ENCODE data around the gene XPR1.

The XPR1 gene

DNA sequence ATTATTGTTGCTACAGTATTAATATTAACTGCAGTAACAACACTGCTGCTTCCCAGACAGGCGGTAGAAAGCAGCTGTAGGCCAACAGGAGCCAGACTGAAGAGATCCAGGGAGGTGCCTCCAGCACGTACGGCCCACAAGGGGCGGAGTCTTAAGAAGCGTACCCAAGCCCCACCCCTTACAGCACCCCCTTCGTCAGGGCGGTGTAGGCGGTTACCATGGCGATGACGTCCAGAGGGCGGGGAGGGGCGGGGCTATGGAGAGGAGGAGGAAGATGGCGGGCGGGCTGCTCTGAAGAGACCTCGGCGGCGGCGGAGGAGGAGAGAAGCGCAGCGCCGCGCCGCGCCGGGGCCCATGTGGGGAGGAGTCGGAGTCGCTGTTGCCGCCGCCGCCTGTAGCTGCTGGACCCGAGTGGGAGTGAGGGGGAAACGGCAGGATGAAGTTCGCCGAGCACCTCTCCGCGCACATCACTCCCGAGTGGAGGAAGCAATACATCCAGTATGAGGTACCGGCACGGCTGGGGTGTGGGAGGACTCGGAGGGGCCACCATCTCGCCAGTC is at the start of gene XPR1:
Gene XPR1 (plus strand): TSS at position 257 of the 560 bp plus-strand sequence. CDS start 180 bp downstream, at position 437.
- DNase-seq = peak; percentile 98

GRCh38 chr1:180584869-180585268 is 47.0 kb upstream of the XPR1 start:
- DNase-seq = no peak

DNA sequence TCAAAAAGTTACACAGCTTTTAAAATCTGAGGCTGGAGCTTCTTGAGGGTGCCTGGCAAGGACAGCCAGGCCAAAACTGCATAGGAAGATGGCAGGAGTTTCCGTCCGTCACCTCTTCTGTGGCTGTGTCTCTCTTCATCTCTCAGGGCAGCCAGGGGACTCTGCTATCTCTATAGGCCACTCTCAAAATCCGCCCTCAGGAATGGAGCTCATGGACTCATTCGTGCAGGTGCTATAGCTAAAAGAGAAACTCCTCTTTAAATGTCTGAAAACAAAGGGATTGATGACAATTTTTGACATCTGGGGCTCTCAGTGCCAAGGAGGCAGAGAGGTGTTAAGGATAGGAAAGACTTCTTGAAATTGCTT is 45.8 kb upstream of the XPR1 start:
- no peak for DNase-seq

DNA sequence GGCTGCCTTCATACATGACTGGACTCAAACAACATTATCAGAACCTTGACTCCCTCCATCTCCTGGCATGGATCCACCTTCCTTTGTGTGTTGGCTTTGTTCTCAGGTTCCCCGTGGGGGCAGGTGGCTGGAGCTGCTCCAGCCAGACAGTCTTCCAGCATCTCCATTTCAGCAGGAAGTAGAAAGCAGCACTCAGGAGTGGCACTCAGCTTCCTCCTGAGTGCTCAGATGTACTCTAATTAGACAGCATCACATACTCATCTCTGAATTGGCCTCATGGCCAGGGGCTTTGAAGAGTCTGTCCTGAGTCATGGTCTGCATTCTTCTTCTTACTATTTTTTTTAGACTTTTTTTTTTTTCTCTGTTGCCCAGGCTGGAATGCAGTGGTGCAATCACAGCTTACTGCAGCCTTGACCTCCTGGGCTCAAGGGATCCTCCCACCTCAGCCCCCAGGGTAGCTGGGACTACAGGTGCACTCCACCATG is 45.1 kb upstream of the XPR1 start:
- no peak for DNase-seq

DNA sequence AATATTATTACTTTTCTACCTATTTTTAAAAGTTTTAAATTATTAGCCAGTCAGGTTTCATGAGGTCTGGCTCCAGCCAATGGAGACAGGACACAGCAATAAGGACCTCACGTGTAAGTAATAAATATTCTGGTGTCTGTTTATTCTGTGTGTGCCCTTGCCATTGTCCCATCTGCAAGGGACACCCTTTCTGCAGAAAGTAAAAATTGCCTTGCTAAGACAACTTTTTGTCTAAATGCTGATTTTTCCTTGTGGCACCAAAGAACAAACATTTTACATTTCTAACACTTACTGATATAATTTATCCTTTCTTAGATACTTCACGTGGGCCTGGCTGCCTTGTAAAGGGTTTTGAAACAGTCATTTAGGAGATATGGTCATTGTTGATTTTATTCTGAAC is 43.7 kb upstream of the XPR1 start:
- no peak for DNase-seq

DNA sequence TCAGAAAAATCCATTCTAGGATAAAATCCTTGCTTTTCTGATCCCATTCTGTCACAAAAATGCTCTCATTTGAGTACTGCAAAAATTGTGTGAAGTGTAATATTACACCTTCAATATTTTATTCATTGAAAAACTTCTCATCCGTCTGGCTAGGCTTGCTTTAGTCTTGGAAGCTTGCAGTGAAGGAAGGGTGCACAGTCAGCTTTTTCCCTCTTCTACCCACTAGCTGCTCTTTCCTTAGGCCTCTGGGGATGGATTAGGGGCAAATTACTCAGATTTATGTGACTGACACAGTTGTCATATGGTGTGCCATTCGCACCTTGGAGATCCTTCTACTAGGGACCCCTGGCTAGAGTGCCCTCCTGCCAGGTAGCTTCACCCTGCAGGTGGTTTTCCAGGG is 40.9 kb upstream of the XPR1 start:
- DNase-seq = no peak

DNA sequence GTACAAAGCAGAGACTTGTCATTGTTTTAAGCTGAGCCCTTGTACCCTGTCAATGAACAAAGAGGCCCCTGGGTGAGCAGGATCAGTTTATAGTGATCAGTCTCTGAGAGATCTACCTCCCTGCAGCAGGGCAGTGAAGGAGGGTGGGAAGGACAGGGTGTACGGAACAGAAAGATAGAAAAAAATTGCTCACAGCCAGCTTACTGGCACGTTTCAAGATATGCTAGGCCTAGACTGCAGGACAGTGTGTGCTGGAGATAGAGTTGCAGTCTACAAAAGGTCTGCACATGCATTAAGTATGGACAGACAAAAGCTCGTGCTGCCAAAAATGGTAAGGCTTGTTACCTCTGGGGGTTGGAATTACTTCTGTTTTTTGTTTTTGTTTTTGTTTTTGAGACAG is 38.4 kb upstream of the XPR1 start:
- DNase-seq = no peak

DNA sequence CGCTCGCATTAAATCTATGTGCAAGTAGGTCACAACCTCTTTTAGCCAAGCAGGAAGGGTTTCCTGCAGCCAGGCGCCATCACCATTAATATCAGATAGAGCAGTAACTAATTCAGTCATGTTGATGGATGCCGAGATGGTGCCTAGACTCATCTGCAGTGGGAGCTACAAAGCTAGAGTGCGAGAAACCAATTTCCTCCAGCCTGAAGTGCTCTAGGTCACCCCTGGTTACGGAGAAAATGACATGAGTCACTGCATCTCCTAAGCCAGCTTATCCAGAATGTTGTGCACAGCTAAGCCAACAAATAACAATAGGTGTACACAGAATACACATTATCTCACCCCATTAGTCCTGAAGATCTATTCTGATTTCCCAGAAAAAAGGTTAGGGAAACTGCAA is 37.1 kb upstream of the XPR1 start:
- no peak for DNase-seq

GRCh38 chr1:180595966-180596365 is 35.9 kb upstream of the XPR1 start:
- no peak for DNase-seq

DNA sequence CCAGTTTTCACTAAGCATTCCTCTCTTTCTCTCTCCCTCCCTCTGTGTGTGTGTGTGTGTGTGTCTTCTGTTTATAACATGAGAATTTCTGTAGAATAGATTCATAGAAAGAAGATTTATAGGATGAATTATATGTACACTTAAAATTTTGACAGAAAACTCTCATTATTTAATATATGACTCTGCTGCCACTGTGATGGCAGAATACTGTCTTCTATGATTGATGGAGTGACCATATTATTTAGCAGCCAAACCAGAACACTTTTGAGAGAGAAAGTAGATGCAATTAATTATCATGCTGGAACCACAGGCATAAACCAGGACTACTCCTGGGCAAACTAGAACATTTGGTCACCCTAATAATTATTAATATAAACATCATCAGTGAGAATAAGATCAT is 34.3 kb upstream of the XPR1 start:
- DNase-seq = no peak

DNA sequence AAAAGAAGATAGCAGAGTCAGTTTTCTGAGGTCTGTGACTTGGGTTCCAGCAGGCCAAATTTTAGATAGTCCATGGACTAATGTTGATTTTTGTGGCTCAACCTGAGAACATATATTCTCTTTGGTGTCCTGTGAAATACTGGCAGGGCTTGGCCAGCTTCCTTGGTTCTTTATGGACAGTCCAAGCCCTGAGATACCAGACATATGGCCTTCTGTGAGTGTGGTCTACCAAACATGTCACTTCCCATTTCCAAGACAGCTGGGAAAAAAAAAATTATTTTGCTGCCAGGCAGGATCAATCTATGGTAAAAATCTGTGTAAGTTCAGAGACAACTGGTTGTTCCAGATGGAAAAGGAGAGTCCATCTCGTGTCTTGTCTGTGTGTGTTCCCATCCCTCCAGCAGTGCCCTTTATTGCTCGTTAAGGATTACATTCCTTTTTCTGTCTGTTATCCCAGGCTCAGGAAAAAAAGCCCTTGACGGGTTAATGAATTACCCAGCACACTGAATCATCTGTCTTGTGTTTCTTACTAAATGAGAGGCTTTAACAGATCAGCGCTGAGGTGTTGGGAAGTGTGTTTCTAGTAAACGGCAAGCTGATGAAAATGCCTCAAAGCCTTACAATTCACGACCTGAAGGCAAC is 33.4 kb upstream of the XPR1 start:
- no peak for DNase-seq

GRCh38 chr1:180600343-180600742 is 31.5 kb upstream of the XPR1 start:
- DNase-seq = no peak

DNA sequence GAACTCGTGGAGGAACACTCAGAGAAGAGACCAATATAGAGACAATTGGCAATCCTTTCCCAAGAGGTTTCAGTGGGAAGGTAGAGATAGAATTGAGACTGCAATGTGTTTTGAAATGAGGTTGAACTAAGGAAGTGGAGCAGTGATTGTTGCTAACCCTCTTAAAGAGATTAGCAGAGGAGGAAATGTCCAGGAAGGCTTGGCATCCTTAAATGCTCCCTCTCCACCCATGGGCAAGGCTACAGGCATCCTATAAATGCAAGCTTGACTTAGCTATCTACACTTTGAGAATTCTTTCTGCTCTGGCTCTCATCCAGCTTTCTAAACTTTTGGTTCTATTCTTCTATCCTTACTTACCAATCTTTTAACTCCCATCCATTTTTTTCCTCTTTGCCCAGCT is 30.3 kb upstream of the XPR1 start:
- no peak for DNase-seq

GRCh38 chr1:180603223-180603849 is 28.5 kb upstream of the XPR1 start:
- no peak for DNase-seq

DNA sequence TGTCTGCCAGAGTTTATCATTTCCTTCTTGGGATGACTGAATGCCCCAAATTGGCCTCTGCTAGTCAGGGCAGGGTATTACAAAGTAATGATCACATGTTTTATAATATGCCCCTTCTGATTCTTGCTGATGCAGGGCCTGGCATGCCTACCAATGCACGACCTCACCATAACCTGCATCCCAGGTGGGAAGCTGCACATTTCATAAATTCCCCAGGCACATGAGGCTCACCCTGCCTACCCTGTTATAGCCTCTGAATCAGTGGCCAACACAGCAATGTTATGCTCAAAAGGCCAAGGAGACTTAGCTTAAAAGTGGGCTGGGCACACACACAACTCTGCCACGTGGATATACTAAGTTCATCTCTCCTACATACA is 28.0 kb upstream of the XPR1 start:
- DNase-seq = no peak

- no peak for DNase-seq
Measured at GRCh38 chr1:180606155-180606554, 25.7 kb upstream of the XPR1 start.

GRCh38 chr1:180609643-180610555 is 21.9 kb upstream of the XPR1 start:
- DNase-seq = no peak

GRCh38 chr1:180610556-180611015 is 21.2 kb upstream of the XPR1 start:
- DNase-seq = no peak

DNA sequence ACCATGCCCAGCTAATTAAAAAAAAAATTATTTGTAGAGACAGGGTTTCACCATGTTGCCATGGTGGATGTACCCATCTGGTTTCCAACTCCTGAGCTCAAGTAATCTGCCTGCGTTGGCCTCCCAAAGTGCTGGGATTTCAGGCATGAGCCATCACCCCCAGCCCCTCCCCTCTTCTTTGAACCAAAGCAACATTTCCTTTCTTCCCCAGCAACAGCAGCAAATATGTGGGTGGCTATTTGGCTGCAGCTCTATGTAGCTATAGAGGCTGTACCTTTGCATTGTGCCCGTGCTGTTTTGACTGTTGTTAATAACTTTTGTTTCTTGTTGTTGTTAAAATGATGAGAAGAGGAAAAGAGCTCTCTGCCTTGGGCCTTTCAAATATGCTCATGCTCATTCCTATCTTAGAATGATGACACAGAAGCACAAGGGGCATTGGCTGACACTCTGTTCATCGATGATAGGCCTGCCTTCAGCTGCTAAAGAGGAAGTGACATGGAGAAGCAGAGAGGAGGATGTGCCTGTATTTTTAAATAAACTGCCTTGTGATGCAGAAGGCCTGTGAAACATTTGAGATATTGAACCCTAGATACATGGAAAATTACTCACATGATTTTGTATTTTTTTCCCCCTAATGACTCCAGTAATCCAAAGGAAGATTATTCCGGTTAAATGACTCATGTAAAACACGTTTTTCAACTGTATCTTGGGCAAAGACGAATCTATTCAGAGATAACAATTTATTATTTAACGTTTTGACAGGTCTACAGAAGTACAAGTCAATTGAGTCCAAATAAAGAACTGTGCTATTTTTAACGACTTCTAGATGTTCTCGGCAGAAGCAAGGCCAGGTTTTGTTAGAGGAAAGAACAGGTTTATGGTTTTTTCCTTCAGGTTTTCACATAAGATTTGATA is 20.5 kb upstream of the XPR1 start:
- no peak for DNase-seq

GRCh38 chr1:180612632-180613031 is 19.2 kb upstream of the XPR1 start:
- no peak for DNase-seq

- no peak for DNase-seq
Measured at GRCh38 chr1:180614730-180615129, 17.1 kb upstream of the XPR1 start.

Measured in activated effector memory CD4-positive, alpha-beta T cell treated with anti-CD3 and anti-CD28 coated beads, Interleukin-2, amount 50 U/mL, for 16 hours (primary cell).